Measurements from ENCODE around the gene NRN1.
"Not testable (repeated sequence)": the region's sequence is repeated elsewhere in the genome, so short reads cannot be mapped to it uniquely, and the experiment has no call there.

NRN1 gene

GRCh38 chr6:5968817-5969734, 37.6 kb downstream of the NRN1 start:
- Histone ChIP-seq H3K4me3 (ENCODE audit: low read depth in 1 of 2, low read length in 2 of 2) (no peak overlapping the region), H3K9me3 (ENCODE audit: control insufficient read depth in 1 of 2, low read length in 2 of 2) (no peaks in the 10 kb centered on the region), H3K27me3 (ENCODE audit: low read depth, low read length) (no peaks in the 10 kb centered on the region), H3K4me1 (ENCODE audit: control insufficient read depth in 1 of 2, insufficient read depth in 2 of 2, low read length in 2 of 2) (peaks cover 4 to 9% of the 10 kb centered on the region in 2 donors), H3K36me3 (ENCODE audit: control insufficient read depth in 1 of 2, insufficient read depth in 2 of 2, low read length in 2 of 2) (no peaks in the 10 kb centered on the region), H3K27ac (ENCODE audit: low read length) (no peak overlapping the region)

GRCh38 chr6:5968036-5968435, 38.7 kb downstream of the NRN1 start:
- not testable (repeated sequence) for H3K4me3 ChIP-seq (ENCODE audit: low read depth in 1 of 2, low read length in 2 of 2); H3K4me1 ChIP-seq (ENCODE audit: control insufficient read depth in 1 of 2, insufficient read depth in 2 of 2, low read length in 2 of 2)

GRCh38 chr6:5967594-5967993, 39.1 kb downstream of the NRN1 start:
- Histone ChIP-seq H3K4me3 (ENCODE audit: low read depth in 1 of 2, low read length in 2 of 2) (no peak overlapping the region), H3K4me1 (ENCODE audit: control insufficient read depth in 1 of 2, insufficient read depth in 2 of 2, low read length in 2 of 2) (peaks cover 4 to 9% of the 10 kb centered on the region in 2 donors), H3K36me3 (ENCODE audit: control insufficient read depth in 1 of 2, insufficient read depth in 2 of 2, low read length in 2 of 2) (no peaks in the 10 kb centered on the region), H3K9me3 (ENCODE audit: control insufficient read depth in 1 of 2, low read length in 2 of 2) (no peaks in the 10 kb centered on the region), H3K27me3 (ENCODE audit: low read depth, low read length) (no peaks in the 10 kb centered on the region), H3K27ac (ENCODE audit: low read length) (no peak overlapping the region)

More at GRCh38 chr6:5968036-5968435, 38.7 kb downstream of the NRN1 start:
- H3K9me3 ChIP-seq (ENCODE audit: control insufficient read depth in 1 of 2, low read length in 2 of 2); H3K36me3 ChIP-seq (ENCODE audit: control insufficient read depth in 1 of 2, insufficient read depth in 2 of 2, low read length in 2 of 2); H3K27ac ChIP-seq (ENCODE audit: low read length); H3K27me3 ChIP-seq (ENCODE audit: low read depth, low read length): not testable (repeated sequence)

GRCh38 chr6:5962794-5963193, 43.9 kb downstream of the NRN1 start:
- H3K27me3 ChIP-seq (ENCODE audit: low read depth, low read length): no peaks in the 10 kb centered on the region
- H3K9me3 ChIP-seq (ENCODE audit: control insufficient read depth in 1 of 2, low read length in 2 of 2): no peaks in the 10 kb centered on the region
- no peaks in the 10 kb centered on the region for H3K36me3 ChIP-seq (ENCODE audit: control insufficient read depth in 1 of 2, insufficient read depth in 2 of 2, low read length in 2 of 2)
- no peaks in the 10 kb centered on the region for H3K4me1 ChIP-seq (ENCODE audit: control insufficient read depth in 1 of 2, insufficient read depth in 2 of 2, low read length in 2 of 2)
- no peak overlapping the region for H3K27ac ChIP-seq (ENCODE audit: low read length)
- no peak overlapping the region for H3K4me3 ChIP-seq (ENCODE audit: low read depth in 1 of 2, low read length in 2 of 2)

- Histone ChIP-seq H3K36me3 (ENCODE audit: control insufficient read depth in 1 of 2, insufficient read depth in 2 of 2, low read length in 2 of 2) (no peaks in the 10 kb centered on the region), H3K27ac (ENCODE audit: low read length) (no peak overlapping the region), H3K9me3 (ENCODE audit: control insufficient read depth in 1 of 2, low read length in 2 of 2) (no peaks in the 10 kb centered on the region), H3K4me3 (ENCODE audit: low read depth in 1 of 2, low read length in 2 of 2) (no peak overlapping the region), H3K27me3 (ENCODE audit: low read depth, low read length) (no peaks in the 10 kb centered on the region), H3K4me1 (ENCODE audit: control insufficient read depth in 1 of 2, insufficient read depth in 2 of 2, low read length in 2 of 2) (no peaks in the 10 kb centered on the region)
These were observed 44.9 kb downstream of the NRN1 start for GRCh38 chr6:5961836-5962235.

- H3K27me3 ChIP-seq (ENCODE audit: low read depth, low read length): no peaks in the 10 kb centered on the region
These were observed 46.3 kb downstream of the NRN1 start for GRCh38 chr6:5960456-5960855.

GRCh38 chr6:5958921-5959320, 47.8 kb downstream of the NRN1 start:
- Histone ChIP-seq H3K27me3 (ENCODE audit: low read depth, low read length) (no peaks in the 10 kb centered on the region), H3K27ac (ENCODE audit: low read length) (no peak overlapping the region), H3K36me3 (ENCODE audit: control insufficient read depth in 1 of 2, insufficient read depth in 2 of 2, low read length in 2 of 2) (no peaks in the 10 kb centered on the region)

More at GRCh38 chr6:5960456-5960855, 46.3 kb downstream of the NRN1 start:
- H3K4me1 ChIP-seq (ENCODE audit: control insufficient read depth in 1 of 2, insufficient read depth in 2 of 2, low read length in 2 of 2): no peaks in the 10 kb centered on the region
- no peak overlapping the region for H3K27ac ChIP-seq (ENCODE audit: low read length)
- H3K4me3 ChIP-seq (ENCODE audit: low read depth in 1 of 2, low read length in 2 of 2): no peak overlapping the region
- no peaks in the 10 kb centered on the region for H3K9me3 ChIP-seq (ENCODE audit: control insufficient read depth in 1 of 2, low read length in 2 of 2)
- H3K36me3 ChIP-seq (ENCODE audit: control insufficient read depth in 1 of 2, insufficient read depth in 2 of 2, low read length in 2 of 2): no peaks in the 10 kb centered on the region

GRCh38 chr6:5956939-5957338, 49.8 kb downstream of the NRN1 start:
- Histone ChIP-seq H3K27ac (ENCODE audit: low read length) (no peak overlapping the region), H3K9me3 (ENCODE audit: control insufficient read depth in 1 of 2, low read length in 2 of 2) (no peaks in the 10 kb centered on the region), H3K27me3 (ENCODE audit: low read depth, low read length) (no peaks in the 10 kb centered on the region), H3K4me3 (ENCODE audit: low read depth in 1 of 2, low read length in 2 of 2) (no peak overlapping the region), H3K4me1 (ENCODE audit: control insufficient read depth in 1 of 2, insufficient read depth in 2 of 2, low read length in 2 of 2) (no peaks in the 10 kb centered on the region), H3K36me3 (ENCODE audit: control insufficient read depth in 1 of 2, insufficient read depth in 2 of 2, low read length in 2 of 2) (no peaks in the 10 kb centered on the region)

More at GRCh38 chr6:5958921-5959320, 47.8 kb downstream of the NRN1 start:
- H3K9me3 ChIP-seq (ENCODE audit: control insufficient read depth in 1 of 2, low read length in 2 of 2): no peaks in the 10 kb centered on the region
- H3K4me1 ChIP-seq (ENCODE audit: control insufficient read depth in 1 of 2, insufficient read depth in 2 of 2, low read length in 2 of 2): no peaks in the 10 kb centered on the region
- H3K4me3 ChIP-seq (ENCODE audit: low read depth in 1 of 2, low read length in 2 of 2): no peak overlapping the region

- no peaks in the 10 kb centered on the region for H3K9me3 ChIP-seq (ENCODE audit: control insufficient read depth in 1 of 2, low read length in 2 of 2)
- H3K4me1 ChIP-seq (ENCODE audit: control insufficient read depth in 1 of 2, insufficient read depth in 2 of 2, low read length in 2 of 2): no peaks in the 10 kb centered on the region
- H3K4me3 ChIP-seq (ENCODE audit: low read depth in 1 of 2, low read length in 2 of 2): no peak overlapping the region
- H3K27me3 ChIP-seq (ENCODE audit: low read depth, low read length): no peaks in the 10 kb centered on the region
- no peak overlapping the region for H3K27ac ChIP-seq (ENCODE audit: low read length)
- no peaks in the 10 kb centered on the region for H3K36me3 ChIP-seq (ENCODE audit: control insufficient read depth in 1 of 2, insufficient read depth in 2 of 2, low read length in 2 of 2)
These were observed 56.4 kb downstream of the NRN1 start for GRCh38 chr6:5950361-5950785.
